Pancreas (tissue), 10 donors: ENCODE data around the gene IL4I1. TPM values are rescaled to one million over a fixed set of nuclear protein-coding genes. Genes with fewer than 3 reads are reported as not detected.
A peak's percentile ranks its signal among the peaks of the same experiment; 100 is the strongest.

Experiments used
- ATAC-seq, 4 donors: fragments of 200-7000 bp; cut with Tn5 transposase; one replicate each; pipeline versions ENCODE4 v1.8.0 to v1.9.1; 2020; ENCODE audit warnings: mild to moderate bottlenecking in 4 of 4, moderate library complexity in 4 of 4
- DNase-seq, 6 donors: peaks; one replicate each; pipeline ENCODE4 v3.0.0-alpha.2; 2020
- FAIRE-seq: peaks from 2 replicates; lab custom pipeline; 2012; peaks lifted over from hg19 to GRCh38; lab: Jason Lieb, UNC
- H3K27ac ChIP-seq, 4 donors: fragments of 200-600 bp; sonication (generic); 1 replicate in 3 of 4; 2 replicates in 1 of 4; pipeline versions ENCODE4 v1.5.0 to v1.8.0; 2020
- H3K27me3 ChIP-seq, 4 donors: fragments of 200-600 bp; one replicate each; pipeline ENCODE4 v1.8.0; 2021
- H3K36me3 ChIP-seq, 3 donors: fragments of 200-600 bp; sonication (generic) in 1 of 3; one replicate each; pipeline versions ENCODE4 v1.5.0 to v1.8.0; 2020 to 2021
- H3K4me1 ChIP-seq, 3 donors: fragments of 200-600 bp; one replicate each; pipeline ENCODE4 v1.8.0; 2021
- H3K4me3 ChIP-seq, 4 donors: fragments of 200-600 bp; sonication (generic) in 2 of 4; one replicate each; pipeline versions ENCODE4 v1.5.0 to v1.8.0; 2020 to 2021
- H3K9me3 ChIP-seq, 4 donors: fragments of 200-600 bp; one replicate each; pipeline ENCODE4 v1.8.0; 2021
- WGBS, 2 donors: extraction: QIAGEN DNeasy Blood & Tissue Kit; methylation state at CpG; one replicate each; pipeline ENCODE4 v1.1.7; 2013; 5-methylcytosine and 5-hydroxymethylcytosine counted together
- intact Hi-C, 3 donors: fragments of 100-400 bp; cut with DNase I; formaldehyde crosslinking; loops; one replicate each; pipeline versions ENCODE4 v1.11.1 to v1.14.2; 2022
- polyA plus RNA-seq, 2 donors: library from polyadenylated mRNA; stranded (reverse); fragments of 200-250 nt; gene quantifications; one replicate each; pipeline ENCODE4 v1.2.3, GENCODE V29; 2013
- total RNA-seq, 6 donors: library from RNA; stranded (reverse); fragmentation: NEBNext Ultra II Directional in 4 of 6; extraction: Animal tissue kit (Norgen Biotek cat#: 25700) in 4 of 6; gene quantifications; one replicate each; pipeline versions ENCODE4 v1.2.1 to v1.2.4, GENCODE V29; 2021 to 2023
- TF ChIP-seq, protein P1 (sequence below), 4 donors: fragments of 200-600 bp; sonication (generic) in 3 of 4; IDR thresholded peaks; one replicate each; pipeline versions ENCODE4 v1.5.0 to v1.8.0; 2021; ENCODE audit warnings: antibody characterized with exemption in 4 of 4
- donor health status: healthy with polysubstance abuse.
- donor health status: DM: no; HTN: no; CAD: no; lungs with moderate emphysema.
- donor health status: DM: no; HTN: no; CAD: no.
- donor health status: control.
- donor health status: control.
- donor health status: Bipolar disorder and iron deficiency.
- donor health status: DM: yes; HTN: yes; CAD: no.
- donor health status: DM: no; HTN: no; CAD: no.
- donor health status: DM: no; HTN: no; CAD: no.
- donor health status: DM: yes; HTN: yes; CAD: no.

IL4I1 gene
- total and polyA plus RNA-seq, 8 donors, result 0.23 to 4.0 (median 0.63) TPM

DNA sequence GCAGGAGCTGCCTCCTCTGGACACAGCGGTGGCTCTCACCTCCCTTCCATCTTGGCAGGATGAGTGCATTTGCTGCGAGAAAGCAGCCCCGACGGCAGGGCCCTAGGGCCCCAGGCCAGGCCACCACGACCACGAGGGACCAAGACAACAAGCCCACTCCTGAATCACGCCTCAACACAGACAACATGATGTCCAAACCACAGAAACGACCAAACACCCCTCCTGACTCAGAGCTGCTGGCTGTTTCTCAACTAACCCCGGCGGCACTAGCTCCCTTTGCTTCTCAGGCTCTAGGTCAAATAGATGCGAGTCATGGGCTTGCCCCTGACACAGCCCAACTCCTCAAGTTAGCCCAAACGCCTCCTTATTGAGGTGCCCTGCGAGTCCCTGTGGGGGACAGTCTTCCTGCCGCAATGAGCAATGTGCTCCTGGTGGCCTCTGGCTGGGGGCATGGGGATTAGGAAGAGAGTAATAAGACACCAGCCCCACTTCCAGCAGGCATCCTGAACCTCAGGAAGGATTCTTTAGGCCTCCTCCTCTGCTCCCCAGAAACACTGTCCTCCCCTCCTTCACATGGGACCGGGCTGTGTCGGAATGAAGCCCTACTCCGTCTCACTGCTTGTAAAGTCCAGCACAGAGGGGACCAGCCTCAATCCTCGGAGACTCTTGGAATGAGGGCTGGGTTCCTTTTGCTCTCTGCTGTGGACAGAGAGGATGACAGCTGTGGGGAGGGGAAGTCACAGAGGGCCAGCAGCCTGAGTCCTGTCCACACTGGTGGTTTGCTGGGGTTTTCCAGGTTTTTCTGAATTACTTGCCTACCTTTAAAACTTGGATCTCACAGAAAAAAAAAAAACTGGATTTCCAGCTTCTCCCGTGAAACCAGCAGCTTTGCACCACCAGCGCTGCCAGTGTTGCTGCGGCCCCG is 25.4 kb upstream of the IL4I1 start:
- TF ChIP-seq, protein P1, sequence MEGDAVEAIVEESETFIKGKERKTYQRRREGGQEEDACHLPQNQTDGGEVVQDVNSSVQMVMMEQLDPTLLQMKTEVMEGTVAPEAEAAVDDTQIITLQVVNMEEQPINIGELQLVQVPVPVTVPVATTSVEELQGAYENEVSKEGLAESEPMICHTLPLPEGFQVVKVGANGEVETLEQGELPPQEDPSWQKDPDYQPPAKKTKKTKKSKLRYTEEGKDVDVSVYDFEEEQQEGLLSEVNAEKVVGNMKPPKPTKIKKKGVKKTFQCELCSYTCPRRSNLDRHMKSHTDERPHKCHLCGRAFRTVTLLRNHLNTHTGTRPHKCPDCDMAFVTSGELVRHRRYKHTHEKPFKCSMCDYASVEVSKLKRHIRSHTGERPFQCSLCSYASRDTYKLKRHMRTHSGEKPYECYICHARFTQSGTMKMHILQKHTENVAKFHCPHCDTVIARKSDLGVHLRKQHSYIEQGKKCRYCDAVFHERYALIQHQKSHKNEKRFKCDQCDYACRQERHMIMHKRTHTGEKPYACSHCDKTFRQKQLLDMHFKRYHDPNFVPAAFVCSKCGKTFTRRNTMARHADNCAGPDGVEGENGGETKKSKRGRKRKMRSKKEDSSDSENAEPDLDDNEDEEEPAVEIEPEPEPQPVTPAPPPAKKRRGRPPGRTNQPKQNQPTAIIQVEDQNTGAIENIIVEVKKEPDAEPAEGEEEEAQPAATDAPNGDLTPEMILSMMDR (IDR thresholded peaks at IDR 0.05), result no peak
- DNase-seq (peak in 1 of 6 donors; percentile 19), ATAC-seq (no peak), FAIRE-seq (no peak)
- intact Hi-C loops, result no loop called here
- H3K9me3 ChIP-seq, result no peaks in the 10 kb centered on the region
- WGBS, 2 donors, result 88 to 90% methylated on average over 22 of the region's 22 CpGs
- peaks cover 0 to 9% (median 0%) of the 10 kb centered on the region in 3 donors for H3K36me3 ChIP-seq
- no peak overlapping the region for H3K27ac ChIP-seq
- H3K27me3 ChIP-seq, result no peaks in the 10 kb centered on the region
- H3K4me3 ChIP-seq, result no peak overlapping the region
- H3K4me1 ChIP-seq, result peaks cover 0 to 2% (median under 1%) of the 10 kb centered on the region in 3 donors

DNA sequence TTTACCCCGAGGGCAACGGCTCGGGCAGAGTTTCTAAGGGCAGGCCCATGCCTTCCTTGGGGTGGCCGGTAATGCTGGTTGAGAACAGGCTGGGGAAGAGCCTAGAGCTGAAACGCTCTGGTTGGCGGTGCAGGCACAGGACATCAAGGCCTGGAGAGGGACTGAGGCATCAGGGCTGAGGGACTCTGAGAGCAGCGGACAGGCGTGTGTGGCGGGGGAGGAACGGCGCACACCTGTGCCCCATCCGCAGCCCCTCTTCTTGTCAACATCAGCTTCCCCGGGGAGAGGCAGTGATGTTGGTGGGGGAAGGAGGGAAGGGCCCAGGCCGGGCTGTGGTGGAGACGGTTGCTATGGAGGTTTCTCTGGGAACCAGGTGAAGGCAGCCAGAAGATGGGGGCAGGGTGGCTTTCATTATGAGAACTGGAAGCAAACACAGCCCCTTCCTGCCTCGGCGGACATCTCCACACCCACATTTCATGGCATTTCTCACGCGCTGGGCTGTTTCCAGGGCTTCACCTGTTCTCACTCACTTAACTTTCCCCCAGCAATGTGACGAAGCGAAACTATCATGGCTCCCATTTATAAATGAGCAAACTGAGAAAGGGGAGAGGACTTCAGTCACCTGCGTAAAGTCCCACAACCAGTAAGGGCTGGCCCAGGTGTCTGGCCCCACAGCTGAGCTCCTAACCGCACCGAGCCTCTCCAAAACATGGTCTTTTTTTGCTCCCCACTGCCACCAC is 24.1 kb upstream of the IL4I1 start:
- no peak overlapping the region for H3K27ac ChIP-seq
- 86 to 90% methylated on average over 23 to 24 of the region's 24 CpGs for WGBS, 2 donors
- DNase-seq (peak in 1 of 6 donors; percentile 40), ATAC-seq (peak in 2 of 4 donors; percentile 24 to 45), FAIRE-seq (no peak)
- TF ChIP-seq, protein P1 (IDR thresholded peaks at IDR 0.05), result no peak
- no peaks in the 10 kb centered on the region for H3K4me1 ChIP-seq
- H3K36me3 ChIP-seq, result peaks cover 0 to 9% (median 0%) of the 10 kb centered on the region in 3 donors
- no peaks in the 10 kb centered on the region for H3K9me3 ChIP-seq
- H3K4me3 ChIP-seq, result no peak overlapping the region
- intact Hi-C loops, result no loop called here
- H3K27me3 ChIP-seq, result no peaks in the 10 kb centered on the region

DNA sequence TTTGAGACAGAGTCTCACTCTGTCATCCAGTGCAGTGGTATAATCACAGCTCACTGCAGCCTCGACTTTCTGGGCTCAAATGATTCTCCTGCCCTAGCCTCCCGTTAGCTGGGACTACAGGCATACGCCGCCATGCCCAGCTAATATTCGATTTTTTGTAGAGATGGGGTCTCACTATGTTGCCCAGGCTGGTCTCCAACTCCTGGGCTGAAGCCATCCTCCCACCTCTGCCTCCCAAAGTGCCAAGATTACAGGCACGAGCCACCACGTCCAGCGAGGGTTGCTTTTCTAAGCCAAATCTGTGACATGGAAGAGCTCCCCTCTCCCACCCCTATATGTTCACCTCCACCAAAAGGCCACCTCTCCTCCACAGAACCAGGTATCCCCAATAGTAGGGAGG is 21.4 kb upstream of the IL4I1 start:
- Histone ChIP-seq H3K27me3 (no peaks in the 10 kb centered on the region), H3K4me3 (no peak overlapping the region), H3K36me3 (no peaks in the 10 kb centered on the region), H3K27ac (no peak overlapping the region), H3K4me1 (no peaks in the 10 kb centered on the region), H3K9me3 (no peaks in the 10 kb centered on the region)
- TF ChIP-seq, protein P1 (IDR thresholded peaks at IDR 0.05), result no peak
- DNase-seq (no peak), FAIRE-seq (no peak), ATAC-seq (no peak)
- intact Hi-C loops, result no loop called here
- 90 to 95% methylated on average over 8 of the region's 8 CpGs for WGBS, 2 donors

DNA sequence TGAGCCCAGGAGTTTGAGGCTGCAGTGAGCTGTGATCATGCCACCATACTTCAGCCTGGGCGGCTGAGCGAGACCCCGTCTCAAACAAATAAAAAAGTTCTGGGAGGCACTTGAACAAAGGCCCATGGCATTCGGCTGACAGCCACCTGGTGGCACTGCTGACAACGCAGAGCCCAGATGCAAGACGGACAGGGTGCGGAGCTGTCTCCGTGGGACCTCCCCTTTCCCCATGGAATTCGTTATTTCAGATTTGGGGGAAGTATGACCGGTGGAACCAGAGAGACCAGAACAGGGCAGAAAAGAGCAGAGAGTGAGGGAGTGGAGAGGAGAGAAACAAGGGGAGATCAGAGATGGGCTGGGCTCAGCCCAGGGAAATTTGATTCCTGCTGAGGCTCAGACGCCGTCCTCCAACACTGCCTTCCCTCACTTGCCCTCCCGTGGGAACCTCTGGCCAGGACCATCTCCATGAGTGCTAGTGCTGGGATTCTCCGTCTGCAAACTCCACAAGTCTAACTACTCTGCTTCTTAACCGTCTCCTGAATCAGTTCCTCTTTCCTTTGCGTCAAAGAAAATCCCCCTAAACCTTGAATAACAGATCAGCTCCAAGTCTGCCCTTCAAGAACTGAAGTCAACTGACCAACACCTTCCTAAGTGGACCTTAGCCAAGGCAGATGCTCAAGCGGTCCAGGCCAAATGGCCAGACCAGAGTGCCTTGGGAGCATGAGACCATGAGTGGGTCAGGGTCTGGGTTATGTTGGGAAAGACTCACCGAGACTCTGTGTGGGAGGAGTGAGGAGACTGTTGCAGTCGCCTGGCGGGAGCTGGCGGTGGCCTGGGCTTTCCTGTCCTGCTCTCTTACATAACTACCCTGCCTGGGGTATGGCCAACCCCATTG is 20.4 kb upstream of the IL4I1 start:
- TF ChIP-seq, protein P1 (IDR thresholded peaks at IDR 0.05), result no peak
- Histone ChIP-seq H3K4me3 (no peak overlapping the region), H3K9me3 (no peaks in the 10 kb centered on the region), H3K4me1 (no peaks in the 10 kb centered on the region), H3K36me3 (no peaks in the 10 kb centered on the region), H3K27ac (peak overlapping the region in 1 of 4 donors; percentile 4), H3K27me3 (no peaks in the 10 kb centered on the region)
- FAIRE-seq (no peak), DNase-seq (no peak), ATAC-seq (peak in 2 of 4 donors; percentile 21 to 48)
- intact Hi-C loops, result no loop called here
- WGBS, 2 donors, result 87 to 91% methylated on average over 21 of the region's 21 CpGs
